Caki2 (cell line): ENCODE data around the gene MTLN. TPM values are rescaled to one million over a fixed set of nuclear protein-coding genes. Genes with fewer than 3 reads are reported as not detected.
"Not testable (repeated sequence)": the region's sequence is repeated elsewhere in the genome, so short reads cannot be mapped to it uniquely, and the experiment has no call there.

Source experiments
- DNase-seq: peaks from one replicate; pipeline ENCODE4 v3.0.0-alpha.2; 2015; ENCODE audit warnings: low read depth
- in situ Hi-C: cut with HindIII; loops from 2 replicates; pipeline ENCODE4 v1.10.0; 2016; ENCODE audit warnings: low sequenced_read_pairs, low pct_unique_long_range_greater_than_20kb, mixed read lengths
- total RNA-seq: library from RNA; depleted of rRNA; stranded (reverse); fragments of >200 nt; shearing (Covaris generic); gene quantifications from 2 replicates; pipeline ENCODE4 v1.2.3, GENCODE V29; 2014; ENCODE audit warnings: low replicate concordance; rRNA removed

MTLN gene, protein sequence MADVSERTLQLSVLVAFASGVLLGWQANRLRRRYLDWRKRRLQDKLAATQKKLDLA
- 107 and 109 TPM in 2 replicates for total RNA-seq

DNA sequence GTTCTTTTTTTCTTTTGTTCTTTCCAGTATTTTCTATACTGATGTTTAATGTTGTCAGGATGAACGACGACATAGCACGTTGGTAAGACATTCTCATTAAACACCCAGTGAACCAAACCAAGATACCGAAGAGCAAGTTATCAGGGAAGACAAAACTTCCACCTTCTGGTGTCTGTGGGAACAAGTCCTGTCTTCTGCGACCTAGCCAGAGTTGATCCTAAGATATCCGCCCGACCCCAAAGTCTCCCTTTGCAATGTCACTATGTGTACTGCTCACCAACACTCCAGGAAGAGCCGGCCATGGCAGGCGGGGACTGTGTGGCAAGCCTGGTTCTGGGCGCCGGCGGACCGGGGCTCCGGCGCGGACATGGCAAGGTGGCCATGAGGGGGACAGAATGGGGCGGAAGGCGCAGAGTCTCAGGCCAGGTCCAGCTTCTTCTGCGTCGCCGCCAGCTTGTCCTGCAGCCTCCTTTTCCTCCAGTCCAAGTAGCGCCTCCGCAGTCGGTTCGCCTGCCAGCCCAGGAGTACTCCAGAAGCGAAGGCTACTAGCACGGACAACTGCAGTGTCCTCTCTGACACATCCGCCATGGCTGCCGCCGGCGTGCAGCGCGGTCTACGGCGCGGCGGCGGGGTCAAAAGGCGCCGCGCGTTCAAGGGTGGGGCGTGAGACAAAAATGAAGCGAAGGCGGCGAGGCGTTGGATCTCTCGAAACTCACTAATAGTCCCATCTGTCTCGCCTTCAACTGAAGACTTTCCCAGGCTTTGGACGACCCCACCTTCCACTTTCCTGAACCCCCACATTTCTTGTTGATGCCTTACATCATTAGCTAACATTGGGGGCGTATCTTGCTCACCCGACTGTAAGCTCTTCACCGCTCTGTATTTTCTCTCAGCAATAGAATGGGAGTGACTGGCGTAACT lies at the start of gene MTLN:
Gene MTLN (minus strand): TSS at position 610 of the 921 bp plus-strand sequence. CDS start 22 bp downstream, at position 588.
- peak; percentile 85 for DNase-seq
- in situ Hi-C loops, result no loop called here

GRCh38 chr2:110261910-110262309 lies 49.6 kb upstream of the MTLN start:
- in situ Hi-C loops, DNase-seq: not testable (repeated sequence)

GRCh38 chr2:110248081-110248795 lies 35.9 kb upstream of the MTLN start:
- DNase-seq, result not testable (repeated sequence)

GRCh38 chr2:110245488-110246435 lies 33.4 kb upstream of the MTLN start:
- in situ Hi-C loops, DNase-seq: not testable (repeated sequence)

More at GRCh38 chr2:110248081-110248795, 35.9 kb upstream of the MTLN start:
- in situ Hi-C loops, result not testable (repeated sequence)

- in situ Hi-C loops, DNase-seq: not testable (repeated sequence)
Measured at GRCh38 chr2:110243283-110243682, 30.9 kb upstream of the MTLN start.

- DNase-seq, in situ Hi-C loops: not testable (repeated sequence)
Measured at GRCh38 chr2:110234514-110234913, 22.2 kb upstream of the MTLN start.

DNA sequence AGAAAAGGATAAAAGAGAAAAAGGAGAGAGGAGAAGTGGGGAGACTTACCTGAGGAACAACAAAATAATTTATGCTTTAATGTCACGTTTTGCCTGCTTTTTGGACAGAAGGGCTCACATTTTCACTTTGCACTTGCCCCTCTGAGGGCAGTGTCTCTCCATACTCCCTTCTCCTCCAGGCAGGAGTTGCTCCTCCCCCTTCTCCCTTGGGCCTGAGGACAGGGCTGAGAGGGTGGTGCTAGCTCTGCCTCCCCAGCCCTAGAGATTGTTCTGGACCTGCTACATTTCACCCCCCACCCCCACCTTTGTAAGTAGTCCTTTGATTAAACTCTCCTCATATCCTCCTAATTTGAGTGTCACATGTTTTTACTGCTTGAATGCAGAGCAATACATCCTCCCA lies 17.5 kb upstream of the MTLN start:
- DNase-seq, in situ Hi-C loops: not testable (repeated sequence)

DNA sequence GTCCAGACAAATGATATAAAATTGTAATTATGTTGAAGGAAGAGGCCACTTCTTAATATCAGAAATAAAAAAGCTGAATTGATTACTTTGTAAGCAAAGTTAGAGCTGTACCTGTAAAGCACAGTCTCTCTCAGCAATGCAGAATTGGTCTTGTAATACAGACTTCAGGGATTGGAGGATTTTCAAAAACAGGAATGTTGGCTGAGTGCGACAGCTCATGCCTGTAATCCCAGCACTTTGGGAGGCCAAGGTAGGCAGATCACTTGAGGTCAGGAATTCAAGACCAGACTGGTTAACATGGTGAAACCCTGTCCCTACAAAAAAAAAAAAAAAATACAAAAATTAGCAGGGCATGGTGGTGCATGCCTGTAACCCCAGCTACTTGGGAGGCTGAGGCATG lies 10.3 kb upstream of the MTLN start:
- in situ Hi-C loops, DNase-seq: not testable (repeated sequence)

GRCh38 chr2:110221938-110222337 lies 9.6 kb upstream of the MTLN start:
- in situ Hi-C loops, result no loop called here
- no peak for DNase-seq

DNA sequence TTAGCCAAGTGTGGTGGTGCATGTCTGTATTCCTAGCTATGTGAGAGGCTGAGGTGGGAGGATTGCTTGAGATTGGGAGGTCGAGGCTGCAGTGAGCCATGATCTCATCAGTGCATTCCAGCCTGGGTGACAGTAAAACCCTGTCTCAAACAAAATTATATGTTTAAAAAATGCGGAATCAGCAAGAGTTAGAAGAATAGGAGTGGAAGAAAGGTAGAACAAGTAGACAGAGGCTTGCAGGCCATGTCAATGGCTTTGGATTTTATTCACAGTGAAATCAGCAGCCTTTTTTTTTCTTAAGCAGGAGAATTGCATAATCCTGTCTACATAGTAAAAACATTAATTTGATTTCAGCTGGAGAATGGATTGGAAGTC lies 7.8 kb upstream of the MTLN start:
- in situ Hi-C loops, result no loop called here

GRCh38 chr2:110219496-110220189 lies 7.3 kb upstream of the MTLN start:
- in situ Hi-C loops, result no loop called here
- DNase-seq, result no peak

More for the DNA sequence above, 7.8 kb upstream of the MTLN start:
- DNase-seq, result no peak

DNA sequence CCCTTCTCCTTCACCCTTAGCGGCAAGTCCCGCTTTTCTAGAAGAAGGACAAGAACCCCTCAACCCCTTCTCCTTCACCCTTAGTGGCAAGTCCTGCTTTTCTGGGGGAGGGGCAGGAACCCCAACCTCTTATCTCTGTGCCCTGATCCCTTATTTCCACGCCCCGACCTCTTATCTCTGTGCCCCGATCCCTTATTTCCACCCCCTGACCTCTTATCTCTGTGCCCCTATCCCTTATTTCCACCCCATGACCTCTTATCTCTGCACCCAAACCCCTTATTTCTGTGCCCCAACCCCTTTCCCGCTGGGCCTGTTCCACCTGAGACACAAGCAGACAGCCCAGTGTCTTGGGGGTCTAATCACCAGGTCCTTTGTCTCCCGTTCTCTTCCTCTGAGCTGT lies 6.5 kb upstream of the MTLN start:
- in situ Hi-C loops, DNase-seq: not testable (repeated sequence)

- in situ Hi-C loops, result no loop called here
- no peak for DNase-seq
Measured at GRCh38 chr2:110216803-110217202, 4.5 kb upstream of the MTLN start.

DNA sequence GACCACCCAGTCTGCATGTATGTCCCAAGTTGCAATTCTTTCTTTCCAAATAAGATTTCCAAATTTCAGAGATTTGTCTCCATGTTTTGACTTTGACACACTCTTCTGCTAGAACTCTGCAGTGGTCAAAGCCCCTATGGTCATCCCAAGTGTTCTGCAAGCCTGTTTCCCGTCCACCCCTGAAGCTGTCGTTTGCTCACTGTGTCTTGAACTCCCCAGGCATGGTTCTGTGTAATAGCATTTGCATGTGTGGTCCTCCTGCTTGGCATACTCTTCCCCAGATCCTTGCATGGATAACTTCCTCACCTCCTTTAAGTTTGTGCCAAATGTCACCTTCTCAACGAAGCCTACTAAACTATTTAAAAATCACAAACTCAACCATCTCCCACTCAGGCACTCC lies 3.9 kb upstream of the MTLN start:
- in situ Hi-C loops, result no loop called here
- DNase-seq, result no peak

DNA sequence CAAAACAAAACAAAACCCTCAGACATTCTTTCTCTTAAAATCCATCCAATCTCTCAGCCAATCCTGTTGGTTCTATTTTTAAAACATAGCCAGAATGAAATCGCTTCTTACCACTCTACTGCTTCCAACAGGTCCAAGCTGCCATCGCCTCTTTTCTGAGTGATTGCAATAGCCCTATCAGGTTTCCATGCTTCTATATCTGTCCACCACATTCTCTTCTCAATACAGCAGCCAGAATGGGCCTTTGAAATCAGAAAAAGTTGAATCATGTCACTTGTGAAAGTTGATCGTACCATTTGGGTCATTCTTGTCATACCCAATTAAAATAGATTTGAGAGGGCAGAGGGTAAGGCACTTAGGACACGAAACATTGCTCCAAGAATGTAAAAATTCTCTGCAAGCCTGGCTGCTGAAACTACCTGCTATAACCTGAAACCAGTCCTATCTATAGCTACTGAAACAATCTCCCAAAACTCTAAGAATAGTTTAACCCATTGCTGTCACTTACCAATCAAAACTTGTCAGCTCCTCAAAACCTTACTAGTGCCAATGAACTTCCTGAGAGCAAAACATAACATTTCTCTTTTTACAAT lies 3.3 kb upstream of the MTLN start:
- no peak for DNase-seq
- in situ Hi-C loops, result no loop called here

DNA sequence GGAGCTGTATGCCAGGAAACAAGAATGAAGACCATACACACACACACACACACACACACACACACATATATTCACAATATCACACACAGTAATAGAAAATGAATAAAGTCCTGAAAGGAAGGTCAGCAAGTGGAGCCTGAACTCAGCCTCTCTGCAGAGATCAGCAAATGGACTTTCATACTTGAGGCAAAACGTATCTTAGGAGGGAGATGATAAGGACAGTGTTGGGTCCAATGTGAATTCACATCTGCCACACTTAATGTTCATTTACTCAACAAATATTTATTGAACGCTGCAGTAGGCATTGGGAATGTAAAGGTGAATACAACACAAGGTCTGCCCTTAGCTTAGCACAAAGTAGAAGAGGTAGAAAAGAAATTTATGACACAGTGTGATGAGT lies 2.7 kb upstream of the MTLN start:
- in situ Hi-C loops, result no loop called here
- DNase-seq, result no peak

- in situ Hi-C loops, result not testable (repeated sequence)
Measured at GRCh38 chr2:110213522-110213921, 1.2 kb upstream of the MTLN start.

More at GRCh38 chr2:110213522-110213921, 1.2 kb upstream of the MTLN start:
- not testable (repeated sequence) for DNase-seq
